Loucy (cell line): ENCODE measurements around the gene SH3BGRL2.

ENCODE experiments used
- H2AFZ ChIP-seq: fragments of 200-600 bp; sonication (generic); 2 replicates; pipeline ENCODE4 v1.6.0; 2016; ENCODE audit warnings: antibody characterized with exemption, mild to moderate bottlenecking, low read length, moderate library complexity
- H3F3A ChIP-seq: fragments of 200-600 bp; 2 replicates; pipeline ENCODE4 v1.6.0; 2016; ENCODE audit warnings: antibody characterized with exemption, low read depth, mild to moderate bottlenecking
- H3K27me3 ChIP-seq: fragments of 200-600 bp; sonication (generic); 2 replicates; pipeline ENCODE4 v1.6.1; 2014; ENCODE audit warnings: low read length, mild to moderate bottlenecking; ENCODE audit not compliant: insufficient read depth, poor library complexity, severe bottlenecking
- H3K36me3 ChIP-seq: fragments of 200-600 bp; sonication (generic); 2 replicates; pipeline ENCODE4 v1.6.1; 2016; ENCODE audit warnings: low read length; ENCODE audit not compliant: insufficient read depth
- H3K4me1 ChIP-seq: fragments of 200-600 bp; sonication (generic); 2 replicates; pipeline ENCODE4 v1.5.1; 2014; ENCODE audit warnings: low read length, mild to moderate bottlenecking; ENCODE audit not compliant: insufficient read depth, poor library complexity, severe bottlenecking
- H3K4me2 ChIP-seq: fragments of 200-600 bp; sonication (generic); 2 replicates; pipeline ENCODE4 v1.6.0; 2014; ENCODE audit warnings: antibody characterized with exemption, low read length, low read depth, mild to moderate bottlenecking; ENCODE audit not compliant: poor library complexity, severe bottlenecking
- H3K4me3 ChIP-seq: fragments of 200-600 bp; sonication (generic); 2 replicates; pipeline ENCODE4 v1.5.1; 2014; ENCODE audit warnings: low read length, mild to moderate bottlenecking, mixed read lengths; ENCODE audit not compliant: poor library complexity, severe bottlenecking
- H3K79me2 ChIP-seq: fragments of 200-600 bp; sonication (generic); 2 replicates; pipeline ENCODE4 v1.6.1; 2014; ENCODE audit warnings: low read length; ENCODE audit not compliant: insufficient read depth
- H3K9ac ChIP-seq: fragments of 200-600 bp; sonication (generic); 2 replicates; pipeline ENCODE4 v1.6.0; 2014; ENCODE audit warnings: mild to moderate bottlenecking, low read depth, low read length, moderate library complexity; ENCODE audit not compliant: poor library complexity, severe bottlenecking
- H3K9me2 ChIP-seq: fragments of 200-600 bp; sonication (generic); replicated peaks from 2 replicates; pipeline ENCODE4 v1.6.1; 2016; ENCODE audit warnings: low read depth, low read length, mixed read lengths
- H3K9me3 ChIP-seq: fragments of 200-600 bp; sonication (generic); 2 replicates; pipeline ENCODE4 v1.6.1; 2014; ENCODE audit warnings: mild to moderate bottlenecking, antibody characterized with exemption, low read length, low read depth; ENCODE audit not compliant: insufficient read depth
- H4K20me1 ChIP-seq: fragments of 200-600 bp; sonication (generic); 2 replicates; pipeline ENCODE4 v1.6.0; 2014; ENCODE audit warnings: antibody characterized with exemption, low read length, mild to moderate bottlenecking; ENCODE audit not compliant: insufficient read depth, poor library complexity, severe bottlenecking
- CTCF ChIP-seq: fragments of 200-600 bp; sonication (generic); conservative IDR thresholded peaks from 2 replicates; pipeline ENCODE4 v1.5.1; 2014; ENCODE audit warnings: mild to moderate bottlenecking, antibody characterized with exemption, low read length
- EZH2phosphoT487 ChIP-seq: fragments of 200-600 bp; IDR thresholded peaks from 2 replicates; pipeline ENCODE4 v1.6.1; 2018; ENCODE audit warnings: antibody characterized with exemption, mild to moderate bottlenecking, moderate library complexity, borderline replicate concordance

Gene SH3BGRL2

DNA sequence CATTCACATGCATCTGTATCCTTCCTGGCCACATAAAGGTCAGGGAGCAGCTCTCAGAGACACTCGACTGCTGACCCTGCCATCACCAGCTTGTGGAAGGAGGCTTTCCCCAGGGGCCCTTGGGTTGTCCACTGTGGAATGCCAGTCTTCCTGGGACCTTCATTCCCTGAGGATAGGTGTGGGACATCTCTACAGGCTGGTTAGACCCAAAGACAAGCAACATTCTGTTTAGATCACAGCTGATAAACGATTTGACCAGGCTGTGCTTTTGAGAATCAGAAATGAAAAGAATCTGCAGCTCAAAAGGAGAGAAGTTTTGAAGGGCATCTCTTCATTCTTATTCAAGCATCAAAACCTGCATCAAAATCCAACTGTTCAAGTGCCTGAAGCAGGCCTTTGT is 18.2 kb upstream of the SH3BGRL2 start:
- Histone ChIP-seq H3K9me3 (no peaks in the 10 kb centered on the region), H3K9me2 (no peaks in the 10 kb centered on the region), H3K36me3 (no peaks in the 10 kb centered on the region), H3F3A (no peaks in the 10 kb centered on the region), H3K4me1 (no peaks in the 10 kb centered on the region), H3K79me2 (no peaks in the 10 kb centered on the region), H2AFZ (no peak overlapping the region), H4K20me1 (no peaks in the 10 kb centered on the region), H3K4me2 (no peak overlapping the region), H3K9ac (no peak overlapping the region), H3K4me3 (no peak overlapping the region), H3K27me3 (no peaks in the 10 kb centered on the region)
- TF ChIP-seq CTCF: no peak
- TF ChIP-seq EZH2phosphoT487: no peak

- Histone ChIP-seq H4K20me1 (no peaks in the 10 kb centered on the region), H3K79me2 (no peaks in the 10 kb centered on the region), H3K9me3 (no peaks in the 10 kb centered on the region), H3K36me3 (no peaks in the 10 kb centered on the region), H3K4me2 (no peak overlapping the region), H3K9me2 (no peaks in the 10 kb centered on the region), H2AFZ (no peak overlapping the region), H3K27me3 (no peaks in the 10 kb centered on the region), H3F3A (no peaks in the 10 kb centered on the region), H3K4me1 (no peaks in the 10 kb centered on the region), H3K4me3 (no peak overlapping the region), H3K9ac (no peak overlapping the region)
- TF ChIP-seq EZH2phosphoT487 (no peak), CTCF (no peak)
These were observed 17.2 kb upstream of the SH3BGRL2 start for GRCh38 chr6:79613912-79614311.

GRCh38 chr6:79614326-79615305 is 16.5 kb upstream of the SH3BGRL2 start:
- no peaks in the 10 kb centered on the region for H3K36me3 ChIP-seq
- H3K79me2 ChIP-seq: no peaks in the 10 kb centered on the region
- no peak overlapping the region for H3K9ac ChIP-seq
- no peaks in the 10 kb centered on the region for H3K4me1 ChIP-seq
- H3K27me3 ChIP-seq: no peaks in the 10 kb centered on the region
- H2AFZ ChIP-seq: no peak overlapping the region
- H3F3A ChIP-seq: no peaks in the 10 kb centered on the region
- no peak overlapping the region for H3K4me3 ChIP-seq
- TF ChIP-seq CTCF (no peak), EZH2phosphoT487 (no peak)
- H3K9me2 ChIP-seq: no peaks in the 10 kb centered on the region
- H4K20me1 ChIP-seq: no peaks in the 10 kb centered on the region
- H3K4me2 ChIP-seq: no peak overlapping the region
- no peaks in the 10 kb centered on the region for H3K9me3 ChIP-seq
